Measurements from ENCODE around the gene MAML3.

The MAML3 gene

GRCh38 chr4:139940600-139940999 is 213.4 kb downstream of the MAML3 start:
- in situ Hi-C loops (cut with MboI; ENCODE audit: low sequenced_read_pairs): no loop called here
- no peak for DNase-seq (ENCODE audit: low spot score in 2 of 2)
- Histone ChIP-seq H3K4me3 (no peak overlapping the region), H3K36me3 (replicated peaks) (no peaks in the 10 kb centered on the region), H3K4me1 (peaks cover 9% of the 10 kb centered on the region), H3K27me3 (ENCODE audit: low read depth) (no peaks in the 10 kb centered on the region), H3K9me3 (no peaks in the 10 kb centered on the region)

GRCh38 chr4:139938414-139938813 is 215.6 kb downstream of the MAML3 start:
- Histone ChIP-seq H3K9me3 (no peaks in the 10 kb centered on the region), H3K36me3 (replicated peaks) (no peaks in the 10 kb centered on the region), H3K4me1 (peaks cover 7% of the 10 kb centered on the region), H3K4me3 (no peak overlapping the region), H3K27me3 (ENCODE audit: low read depth) (no peaks in the 10 kb centered on the region)
- in situ Hi-C loops (cut with MboI; ENCODE audit: low sequenced_read_pairs): no loop called here
- DNase-seq (ENCODE audit: low spot score in 2 of 2): no peak

- in situ Hi-C loops (cut with MboI; ENCODE audit: low sequenced_read_pairs): no loop called here
- no peak for DNase-seq (ENCODE audit: low spot score in 2 of 2)
- no peaks in the 10 kb centered on the region for H3K4me1 ChIP-seq
- H3K36me3 ChIP-seq (replicated peaks): no peaks in the 10 kb centered on the region
- H3K27me3 ChIP-seq (ENCODE audit: low read depth): no peaks in the 10 kb centered on the region
- H3K4me3 ChIP-seq: no peak overlapping the region
- no peaks in the 10 kb centered on the region for H3K9me3 ChIP-seq
Measured at GRCh38 chr4:139935911-139936310, 218.1 kb downstream of the MAML3 start.

- Histone ChIP-seq H3K9me3 (no peaks in the 10 kb centered on the region), H3K36me3 (replicated peaks) (no peaks in the 10 kb centered on the region), H3K4me1 (no peaks in the 10 kb centered on the region), H3K27me3 (ENCODE audit: low read depth) (no peaks in the 10 kb centered on the region), H3K4me3 (no peak overlapping the region)
- in situ Hi-C loops (cut with MboI; ENCODE audit: low sequenced_read_pairs): no loop called here
- DNase-seq (ENCODE audit: low spot score in 2 of 2): no peak
Measured at GRCh38 chr4:139934708-139935195, 219.2 kb downstream of the MAML3 start.

- Histone ChIP-seq H3K4me1 (no peaks in the 10 kb centered on the region), H3K36me3 (replicated peaks) (no peaks in the 10 kb centered on the region), H3K27me3 (ENCODE audit: low read depth) (no peaks in the 10 kb centered on the region), H3K4me3 (no peak overlapping the region), H3K9me3 (no peaks in the 10 kb centered on the region)
- in situ Hi-C loops (cut with MboI; ENCODE audit: low sequenced_read_pairs): no loop called here
- DNase-seq (ENCODE audit: low spot score in 2 of 2): no peak
Measured at GRCh38 chr4:139934057-139934707, 219.8 kb downstream of the MAML3 start.

GRCh38 chr4:139933541-139933940 is 220.4 kb downstream of the MAML3 start:
- no peak for DNase-seq (ENCODE audit: low spot score in 2 of 2)
- in situ Hi-C loops (cut with MboI; ENCODE audit: low sequenced_read_pairs): no loop called here

GRCh38 chr4:139933104-139933503 is 220.9 kb downstream of the MAML3 start:
- Histone ChIP-seq H3K27me3 (ENCODE audit: low read depth) (no peaks in the 10 kb centered on the region), H3K36me3 (replicated peaks) (no peaks in the 10 kb centered on the region), H3K4me3 (no peak overlapping the region), H3K4me1 (no peaks in the 10 kb centered on the region), H3K9me3 (no peaks in the 10 kb centered on the region)
- DNase-seq (ENCODE audit: low spot score in 2 of 2): no peak
- in situ Hi-C loops (cut with MboI; ENCODE audit: low sequenced_read_pairs): no loop called here

More at GRCh38 chr4:139933541-139933940, 220.4 kb downstream of the MAML3 start:
- H3K4me3 ChIP-seq: no peak overlapping the region
- H3K36me3 ChIP-seq (replicated peaks): no peaks in the 10 kb centered on the region
- H3K4me1 ChIP-seq: no peaks in the 10 kb centered on the region
- H3K27me3 ChIP-seq (ENCODE audit: low read depth): no peaks in the 10 kb centered on the region
- H3K9me3 ChIP-seq: no peaks in the 10 kb centered on the region

- no peak for DNase-seq (ENCODE audit: low spot score in 2 of 2)
- Histone ChIP-seq H3K4me3 (no peak overlapping the region), H3K9me3 (no peaks in the 10 kb centered on the region), H3K27me3 (ENCODE audit: low read depth) (no peaks in the 10 kb centered on the region), H3K36me3 (replicated peaks) (no peaks in the 10 kb centered on the region), H3K4me1 (peaks cover 6% of the 10 kb centered on the region)
- in situ Hi-C loops (cut with MboI; ENCODE audit: low sequenced_read_pairs): no loop called here
Measured at GRCh38 chr4:139924782-139925181, 229.2 kb downstream of the MAML3 start.

GRCh38 chr4:139922406-139923024 is 231.5 kb downstream of the MAML3 start:
- Histone ChIP-seq H3K36me3 (replicated peaks) (no peaks in the 10 kb centered on the region), H3K4me1 (peaks cover 6% of the 10 kb centered on the region), H3K9me3 (no peaks in the 10 kb centered on the region), H3K4me3 (no peak overlapping the region), H3K27me3 (ENCODE audit: low read depth) (no peaks in the 10 kb centered on the region)
- in situ Hi-C loops (cut with MboI; ENCODE audit: low sequenced_read_pairs): no loop called here
- DNase-seq (ENCODE audit: low spot score in 2 of 2): no peak

- Histone ChIP-seq H3K9me3 (no peaks in the 10 kb centered on the region), H3K4me3 (no peak overlapping the region), H3K4me1 (peaks cover 6% of the 10 kb centered on the region), H3K27me3 (ENCODE audit: low read depth) (no peaks in the 10 kb centered on the region), H3K36me3 (replicated peaks) (no peaks in the 10 kb centered on the region)
- in situ Hi-C loops (cut with MboI; ENCODE audit: low sequenced_read_pairs): no loop called here
- DNase-seq (ENCODE audit: low spot score in 2 of 2): no peak
Measured at GRCh38 chr4:139921429-139922184, 232.4 kb downstream of the MAML3 start.

GRCh38 chr4:139920486-139921002 is 233.4 kb downstream of the MAML3 start:
- Histone ChIP-seq H3K4me1 (peaks cover 6% of the 10 kb centered on the region), H3K27me3 (ENCODE audit: low read depth) (no peaks in the 10 kb centered on the region), H3K4me3 (no peak overlapping the region), H3K36me3 (replicated peaks) (no peaks in the 10 kb centered on the region), H3K9me3 (no peaks in the 10 kb centered on the region)
- no peak for DNase-seq (ENCODE audit: low spot score in 2 of 2)
- in situ Hi-C loops (cut with MboI; ENCODE audit: low sequenced_read_pairs): no loop called here

- in situ Hi-C loops (cut with MboI; ENCODE audit: low sequenced_read_pairs): no loop called here
- no peaks in the 10 kb centered on the region for H3K9me3 ChIP-seq
- H3K4me3 ChIP-seq: no peak overlapping the region
- H3K4me1 ChIP-seq: peaks cover 14% of the 10 kb centered on the region
- no peaks in the 10 kb centered on the region for H3K27me3 ChIP-seq (ENCODE audit: low read depth)
- peak in 1 of 2 experiments; percentile 15 for DNase-seq (ENCODE audit: low spot score in 2 of 2)
- no peaks in the 10 kb centered on the region for H3K36me3 ChIP-seq (replicated peaks)
Measured at GRCh38 chr4:139919521-139919920, 234.5 kb downstream of the MAML3 start.

- DNase-seq (ENCODE audit: low spot score in 2 of 2): no peak
- Histone ChIP-seq H3K4me3 (no peak overlapping the region), H3K4me1 (peaks cover 20% of the 10 kb centered on the region), H3K27me3 (ENCODE audit: low read depth) (no peaks in the 10 kb centered on the region), H3K36me3 (replicated peaks) (no peaks in the 10 kb centered on the region), H3K9me3 (no peaks in the 10 kb centered on the region)
- in situ Hi-C loops (cut with MboI; ENCODE audit: low sequenced_read_pairs): no loop called here
Measured at GRCh38 chr4:139919004-139919403, 235.0 kb downstream of the MAML3 start.

GRCh38 chr4:139918591-139918990 is 235.4 kb downstream of the MAML3 start:
- Histone ChIP-seq H3K27me3 (ENCODE audit: low read depth) (no peaks in the 10 kb centered on the region), H3K9me3 (no peaks in the 10 kb centered on the region), H3K4me1 (peaks cover 24% of the 10 kb centered on the region), H3K4me3 (no peak overlapping the region), H3K36me3 (replicated peaks) (no peaks in the 10 kb centered on the region)
- DNase-seq (ENCODE audit: low spot score in 2 of 2): no peak
- in situ Hi-C loops (cut with MboI; ENCODE audit: low sequenced_read_pairs): no loop called here
